Small intestine (tissue), 7 donors: ENCODE results near the gene ASPN. TPM values are rescaled to one million over a fixed set of nuclear protein-coding genes. Genes with fewer than 3 reads are reported as not detected.

Source experiments
- DNase-seq, 2 donors: peaks; one replicate each; pipeline versions ENCODE4 v3.0.0 to v3.0.0-alpha.2; 2013
- FAIRE-seq: peaks from 2 replicates; lab custom pipeline; 2012; peaks lifted over from hg19 to GRCh38; lab: Jason Lieb, UNC
- H3K27ac ChIP-seq, 3 donors: one replicate each; pipeline ENCODE4 v1.5.1; 2013; ENCODE audit warnings: low read length in 2 of 3, mild to moderate bottlenecking in 2 of 3, control low read depth in 1 of 3, inconsistent platforms in 1 of 3, low read depth in 1 of 3, moderate library complexity in 1 of 3
- H3K27me3 ChIP-seq, 3 donors: one replicate each; pipeline ENCODE4 v1.6.1; 2013; ENCODE audit warnings: low read length in 3 of 3, inconsistent platforms in 1 of 3; ENCODE audit not compliant: control insufficient read depth in 3 of 3, insufficient read depth in 3 of 3
- H3K36me3 ChIP-seq, 3 donors: one replicate each; pipeline ENCODE4 v1.6.1; 2013; ENCODE audit warnings: low read length in 3 of 3, inconsistent platforms in 1 of 3, low read depth in 1 of 3, mild to moderate bottlenecking in 1 of 3, moderate library complexity in 1 of 3; ENCODE audit not compliant: control insufficient read depth in 3 of 3, insufficient read depth in 2 of 3
- H3K4me1 ChIP-seq, 3 donors: one replicate each; pipeline ENCODE4 v1.6.1; 2013; ENCODE audit warnings: low read length in 2 of 3, inconsistent platforms in 1 of 3, low read depth in 1 of 3, mild to moderate bottlenecking in 1 of 3, moderate library complexity in 1 of 3; ENCODE audit not compliant: control insufficient read depth in 3 of 3, insufficient read depth in 2 of 3
- H3K4me3 ChIP-seq, 3 donors: one replicate each; pipeline ENCODE4 v1.5.1; 2013; ENCODE audit warnings: low read length in 3 of 3, control low read depth in 1 of 3, inconsistent platforms in 1 of 3, low read depth in 1 of 3, mild to moderate bottlenecking in 1 of 3, moderate library complexity in 1 of 3
- H3K9me3 ChIP-seq, 2 donors: one replicate each; pipeline ENCODE4 v1.6.1; 2013; ENCODE audit warnings: low read depth in 1 of 2, low read length in 1 of 2; ENCODE audit not compliant: control insufficient read depth in 2 of 2, insufficient read depth in 1 of 2
- WGBS, 3 donors: extraction: QIAGEN DNeasy Blood & Tissue Kit; methylation state at CpG; one replicate each; pipeline ENCODE4 v1.1.7; 2013; 5-methylcytosine and 5-hydroxymethylcytosine counted together
- polyA plus RNA-seq, 4 donors: library from polyadenylated mRNA; stranded (reverse) in 3 of 4; unstranded in 1 of 4; fragments of 200-250 nt in 3 of 4; fragments of 120-200 nt in 1 of 4; gene quantifications; one replicate each; pipeline versions ENCODE4 v1.2.1 to v1.2.3, GENCODE V29; 2013
- donor health status: healthy with polysubstance abuse.
- donor health status: control.
- donor health status: control.
- donor health status: Bipolar disorder and iron deficiency.
- donor health status: healthy.

The ASPN gene
- polyA plus RNA-seq, 4 donors, result 0.22 to 8.9 (median 2.2) TPM

DNA sequence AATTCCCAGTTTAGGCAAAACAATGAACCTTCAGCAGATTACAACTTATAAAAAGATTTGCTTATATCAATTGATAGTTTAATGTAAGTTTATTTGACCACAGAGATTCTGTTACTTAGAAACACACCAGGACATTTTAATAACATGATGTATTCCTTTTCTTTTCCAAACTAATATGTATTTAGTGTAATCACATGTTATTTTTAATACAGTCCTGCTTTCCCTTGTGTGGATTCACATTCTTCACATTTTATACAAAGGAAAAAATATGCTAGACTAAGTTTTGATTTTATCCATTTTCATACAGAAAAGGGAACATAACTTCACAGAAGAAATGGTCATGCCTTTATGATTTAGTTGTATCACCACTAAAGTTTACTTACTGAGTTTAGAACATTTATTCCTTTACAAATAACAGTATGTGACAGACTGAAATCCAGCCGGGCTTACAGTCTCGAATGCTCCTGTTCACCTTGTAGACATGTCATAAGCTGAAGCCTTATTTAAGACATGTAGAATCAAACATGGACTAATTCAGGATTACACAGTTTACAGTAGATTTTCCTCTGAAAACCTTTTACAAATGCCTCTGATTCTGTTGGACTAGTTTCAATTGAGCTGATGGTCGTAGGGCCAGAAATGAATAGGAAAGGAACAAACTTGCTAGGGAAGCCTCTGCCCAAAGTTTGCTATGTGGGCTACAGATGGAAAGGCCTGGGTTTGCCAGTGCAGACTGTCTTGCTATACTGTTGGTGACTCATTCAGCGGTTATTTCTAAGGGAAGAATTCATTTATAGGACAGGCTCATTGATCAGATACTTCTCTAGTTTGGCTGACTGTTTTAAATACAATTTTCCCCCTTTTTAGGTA, 6.6 kb upstream of the ASPN start:
- 75 to 87% (median 82%) methylated on average over 4 of the region's 4 CpGs for WGBS, 3 donors

DNA sequence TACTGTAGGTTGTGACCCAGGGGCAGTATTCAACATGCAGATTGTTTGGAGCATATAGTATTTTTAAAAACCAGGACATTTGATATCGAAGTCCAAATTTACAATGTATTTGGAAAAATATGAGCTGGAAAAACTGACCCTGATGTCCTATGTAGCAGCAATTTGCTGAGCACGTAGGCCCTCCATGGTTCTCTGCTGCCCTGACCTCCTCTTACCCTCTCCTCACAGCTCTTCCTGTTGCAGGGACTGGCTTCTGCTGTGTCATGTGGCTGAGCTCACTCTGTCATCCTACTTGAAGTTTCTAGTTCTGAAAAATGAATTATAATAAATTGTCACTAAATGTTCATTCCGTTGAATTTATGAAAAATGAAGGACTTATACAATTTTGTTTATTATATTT, 4.1 kb upstream of the ASPN start:
- Histone ChIP-seq H3K4me3 (no peak overlapping the region), H3K9me3 (no peaks in the 10 kb centered on the region), H3K4me1 (peaks cover 0 to 5% (median 0%) of the 10 kb centered on the region in 3 donors), H3K27ac (no peak overlapping the region), H3K27me3 (no peaks in the 10 kb centered on the region), H3K36me3 (no peaks in the 10 kb centered on the region)
- FAIRE-seq (no peak), DNase-seq (no peak)
- WGBS, 3 donors, result 80 to 92% (median 87%) methylated on average over 3 of the region's 3 CpGs

More for the DNA sequence above, 6.6 kb upstream of the ASPN start:
- Histone ChIP-seq H3K4me3 (no peak overlapping the region), H3K27ac (peak overlapping the region in 1 of 3 donors; percentile 40), H3K36me3 (no peaks in the 10 kb centered on the region), H3K27me3 (no peaks in the 10 kb centered on the region), H3K4me1 (peaks cover 0 to 3% (median 0%) of the 10 kb centered on the region in 3 donors), H3K9me3 (no peaks in the 10 kb centered on the region)
- no peak for DNase-seq
- no peak for FAIRE-seq

DNA sequence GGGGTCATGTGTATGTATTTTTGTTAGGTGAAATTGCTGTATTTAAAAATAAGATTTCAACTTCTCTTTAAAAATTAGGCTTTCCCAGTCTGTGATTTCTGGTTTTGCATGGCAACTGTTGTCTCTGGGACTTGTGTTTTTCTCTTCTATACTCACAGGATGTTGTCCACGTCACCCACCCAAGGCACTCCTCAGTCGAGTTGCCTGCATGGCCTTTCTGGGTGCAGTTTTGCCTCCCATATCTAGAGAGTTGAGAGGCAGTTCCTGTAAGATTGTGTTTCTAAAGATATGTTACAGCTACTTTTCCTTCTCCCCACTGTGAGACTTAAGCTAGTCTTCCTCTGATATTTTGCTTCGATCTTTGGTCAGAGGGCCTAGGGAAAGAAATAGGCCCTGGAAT, 2.3 kb upstream of the ASPN start:
- H3K27me3 ChIP-seq, result no peaks in the 10 kb centered on the region
- DNase-seq, result no peak
- no peak for FAIRE-seq
- WGBS, 3 donors, result 84 to 93% (median 90%) methylated on average over 3 of the region's 3 CpGs
- no peaks in the 10 kb centered on the region for H3K9me3 ChIP-seq
- H3K36me3 ChIP-seq, result no peaks in the 10 kb centered on the region
- no peak overlapping the region for H3K4me3 ChIP-seq
- peaks cover 0 to 5% (median 0%) of the 10 kb centered on the region in 3 donors for H3K4me1 ChIP-seq
- H3K27ac ChIP-seq, result no peak overlapping the region

GRCh38 chr9:92483627-92484545, 1.6 kb upstream of the ASPN start:
- Histone ChIP-seq H3K4me1 (peaks cover 0 to 5% (median 0%) of the 10 kb centered on the region in 3 donors), H3K36me3 (no peaks in the 10 kb centered on the region), H3K27me3 (no peaks in the 10 kb centered on the region), H3K27ac (peak overlapping the region in 2 of 3 donors; percentile 14 to 76), H3K4me3 (no peak overlapping the region), H3K9me3 (no peaks in the 10 kb centered on the region)
- no peak for DNase-seq
- no peak for FAIRE-seq
- WGBS, 3 donors, result 75 to 90% (median 85%) methylated on average over 5 of the region's 5 CpGs

- Histone ChIP-seq H3K4me1 (peaks cover 0 to 5% (median 0%) of the 10 kb centered on the region in 3 donors), H3K27ac (no peak overlapping the region), H3K36me3 (no peaks in the 10 kb centered on the region), H3K4me3 (no peak overlapping the region), H3K9me3 (no peaks in the 10 kb centered on the region), H3K27me3 (no peaks in the 10 kb centered on the region)
- no peak for FAIRE-seq
- DNase-seq, result no peak
Observed at GRCh38 chr9:92482805-92483204, 499 bp upstream of the ASPN start.

- no peak overlapping the region for H3K4me3 ChIP-seq
- DNase-seq (peak in 1 of 2 donors; percentile 13), FAIRE-seq (no peak)
- no peaks in the 10 kb centered on the region for H3K36me3 ChIP-seq
- H3K27ac ChIP-seq, result peak overlapping the region in 1 of 3 donors; percentile 53
- H3K9me3 ChIP-seq, result no peaks in the 10 kb centered on the region
- H3K4me1 ChIP-seq, result peaks cover 0 to 5% (median 0%) of the 10 kb centered on the region in 3 donors
- H3K27me3 ChIP-seq, result no peaks in the 10 kb centered on the region
- WGBS, 3 donors, result 36 to 64% (median 53%) methylated on average over 2 of the region's 2 CpGs
Observed at GRCh38 chr9:92480986-92481633, 1.2 kb downstream of the ASPN start.

- no peak overlapping the region for H3K4me3 ChIP-seq
- 65 to 97% (median 86%) methylated on average over 2 of the region's 2 CpGs for WGBS, 3 donors
- H3K9me3 ChIP-seq, result no peaks in the 10 kb centered on the region
- H3K36me3 ChIP-seq, result no peaks in the 10 kb centered on the region
- FAIRE-seq, result no peak
- DNase-seq, result no peak
- peak overlapping the region in 2 of 3 donors; percentile 53 to 83 for H3K27ac ChIP-seq
- H3K4me1 ChIP-seq, result peaks cover 0 to 5% (median 0%) of the 10 kb centered on the region in 3 donors
- H3K27me3 ChIP-seq, result no peaks in the 10 kb centered on the region
Observed at GRCh38 chr9:92480291-92480771, 2.0 kb downstream of the ASPN start.

GRCh38 chr9:92479346-92479745, 3.0 kb downstream of the ASPN start:
- H3K9me3 ChIP-seq, result no peaks in the 10 kb centered on the region
- DNase-seq (no peak), FAIRE-seq (no peak)
- H3K36me3 ChIP-seq, result no peaks in the 10 kb centered on the region
- peak overlapping the region in 2 of 3 donors; percentile 3 to 40 for H3K27ac ChIP-seq
- no peaks in the 10 kb centered on the region for H3K27me3 ChIP-seq
- peaks cover 0 to 5% (median 0%) of the 10 kb centered on the region in 3 donors for H3K4me1 ChIP-seq
- no peak overlapping the region for H3K4me3 ChIP-seq
